H1 (cell line): ENCODE results near the gene SENP7. TPM values are rescaled to one million over a fixed set of nuclear protein-coding genes. Genes with fewer than 3 reads are reported as not detected.

Experiments used
- CREB1 ChIP-seq: IDR thresholded peaks from 2 replicates; pipeline ENCODE4 v1.6.1; 2012; ENCODE audit warnings: inconsistent platforms
- EP300 ChIP-seq, 2 experiments: IDR thresholded peaks; 1 replicate in 1 of 2; 2 replicates in 1 of 2; pipeline ENCODE4 v1.6.1; 2011 to 2012; ENCODE audit warnings: low read depth in 2 of 2, low read length in 2 of 2, mild to moderate bottlenecking in 2 of 2, borderline replicate concordance in 1 of 2, inconsistent platforms in 1 of 2, moderate library complexity in 1 of 2
- MAFK ChIP-seq: IDR thresholded peaks from 2 replicates; pipeline ENCODE4 v1.6.1; 2012; ENCODE audit warnings: low read depth, mild to moderate bottlenecking, improper control_type of control experiment, low read length
- MAX ChIP-seq: IDR thresholded peaks from 2 replicates; pipeline ENCODE4 v1.6.1; 2012; ENCODE audit warnings: inconsistent platforms
- RXRA ChIP-seq: IDR thresholded peaks from 2 replicates; pipeline ENCODE4 v1.6.1; 2011; ENCODE audit warnings: low read depth, mild to moderate bottlenecking, low read length, moderate library complexity; ENCODE audit not compliant: insufficient read depth
- SIX5 ChIP-seq: IDR thresholded peaks from 2 replicates; pipeline ENCODE4 v1.6.1; 2011; ENCODE audit warnings: mild to moderate bottlenecking, low read depth, low read length
- SP1 ChIP-seq: IDR thresholded peaks from 2 replicates; pipeline ENCODE4 v1.6.1; 2011; ENCODE audit warnings: low read depth, low read length
- polyA plus RNA-seq, 7 experiments: library from polyadenylated mRNA; depleted of rRNA in 3 of 7; stranded (reverse) in 5 of 7; unstranded in 2 of 7; fragments of >200 nt in 5 of 7; fragments of 200-250 nt in 2 of 7; gene quantifications; 1 replicate in 5 of 7; 2 replicates in 1 of 7; 4 replicates in 1 of 7; pipeline versions ENCODE4 v1.2.1 to v1.2.3, GENCODE V29; 2011 to 2013; ENCODE audit warnings: missing spikeins in 2 of 7, mixed read lengths in 2 of 7
- total RNA-seq: library from RNA; stranded (reverse); fragmentation: NEBNext Ultra II Directional; extraction: Animal tissue kit (Norgen Biotek cat#: 25700); gene quantifications from 2 replicates; pipeline ENCODE4 v1.2.1, GENCODE V29; 2021

Gene SENP7
- total and polyA plus RNA-seq, 2 of the 8 experiments (the other 6 are each of a cell fraction or from before 2014, with no cell fraction given): 2.8 to 7.8 TPM

- TF ChIP-seq RXRA: no peak
- TF ChIP-seq EP300 (IDR thresholded peaks at IDR 0.05; ENCODE audit: borderline replicate concordance in 1 of 2, low read depth in 2 of 2, low read length in 2 of 2): no peak
- TF ChIP-seq SIX5: no peak
- no peak for TF ChIP-seq MAFK
- TF ChIP-seq SP1: no peak
- TF ChIP-seq CREB1: no peak
- TF ChIP-seq MAX: no peak
These were observed 8.2 kb upstream of the SENP7 start (continued) for GRCh38 chr3:101521211-101521701.
